Loucy (cell line): ENCODE data around the gene TFEB.

Source experiments
- H2AFZ ChIP-seq: fragments of 200-600 bp; sonication (generic); 2 replicates; pipeline ENCODE4 v1.6.0; 2016; ENCODE audit warnings: antibody characterized with exemption, mild to moderate bottlenecking, low read length, moderate library complexity
- H3F3A ChIP-seq: fragments of 200-600 bp; 2 replicates; pipeline ENCODE4 v1.6.0; 2016; ENCODE audit warnings: antibody characterized with exemption, low read depth, mild to moderate bottlenecking
- H3K27me3 ChIP-seq: fragments of 200-600 bp; sonication (generic); 2 replicates; pipeline ENCODE4 v1.6.1; 2014; ENCODE audit warnings: low read length, mild to moderate bottlenecking; ENCODE audit not compliant: insufficient read depth, poor library complexity, severe bottlenecking
- H3K36me3 ChIP-seq: fragments of 200-600 bp; sonication (generic); 2 replicates; pipeline ENCODE4 v1.6.1; 2016; ENCODE audit warnings: low read length; ENCODE audit not compliant: insufficient read depth
- H3K4me1 ChIP-seq: fragments of 200-600 bp; sonication (generic); 2 replicates; pipeline ENCODE4 v1.5.1; 2014; ENCODE audit warnings: low read length, mild to moderate bottlenecking; ENCODE audit not compliant: insufficient read depth, poor library complexity, severe bottlenecking
- H3K4me2 ChIP-seq: fragments of 200-600 bp; sonication (generic); 2 replicates; pipeline ENCODE4 v1.6.0; 2014; ENCODE audit warnings: antibody characterized with exemption, low read length, low read depth, mild to moderate bottlenecking; ENCODE audit not compliant: poor library complexity, severe bottlenecking
- H3K4me3 ChIP-seq: fragments of 200-600 bp; sonication (generic); 2 replicates; pipeline ENCODE4 v1.5.1; 2014; ENCODE audit warnings: low read length, mild to moderate bottlenecking, mixed read lengths; ENCODE audit not compliant: poor library complexity, severe bottlenecking
- H3K79me2 ChIP-seq: fragments of 200-600 bp; sonication (generic); 2 replicates; pipeline ENCODE4 v1.6.1; 2014; ENCODE audit warnings: low read length; ENCODE audit not compliant: insufficient read depth
- H3K9ac ChIP-seq: fragments of 200-600 bp; sonication (generic); 2 replicates; pipeline ENCODE4 v1.6.0; 2014; ENCODE audit warnings: mild to moderate bottlenecking, low read depth, low read length, moderate library complexity; ENCODE audit not compliant: poor library complexity, severe bottlenecking
- H3K9me2 ChIP-seq: fragments of 200-600 bp; sonication (generic); replicated peaks from 2 replicates; pipeline ENCODE4 v1.6.1; 2016; ENCODE audit warnings: low read depth, low read length, mixed read lengths
- H3K9me3 ChIP-seq: fragments of 200-600 bp; sonication (generic); 2 replicates; pipeline ENCODE4 v1.6.1; 2014; ENCODE audit warnings: mild to moderate bottlenecking, antibody characterized with exemption, low read length, low read depth; ENCODE audit not compliant: insufficient read depth
- H4K20me1 ChIP-seq: fragments of 200-600 bp; sonication (generic); 2 replicates; pipeline ENCODE4 v1.6.0; 2014; ENCODE audit warnings: antibody characterized with exemption, low read length, mild to moderate bottlenecking; ENCODE audit not compliant: insufficient read depth, poor library complexity, severe bottlenecking
- CTCF ChIP-seq: fragments of 200-600 bp; sonication (generic); conservative IDR thresholded peaks from 2 replicates; pipeline ENCODE4 v1.5.1; 2014; ENCODE audit warnings: mild to moderate bottlenecking, antibody characterized with exemption, low read length
- EZH2phosphoT487 ChIP-seq: fragments of 200-600 bp; IDR thresholded peaks from 2 replicates; pipeline ENCODE4 v1.6.1; 2018; ENCODE audit warnings: antibody characterized with exemption, mild to moderate bottlenecking, moderate library complexity, borderline replicate concordance

Gene TFEB

DNA sequence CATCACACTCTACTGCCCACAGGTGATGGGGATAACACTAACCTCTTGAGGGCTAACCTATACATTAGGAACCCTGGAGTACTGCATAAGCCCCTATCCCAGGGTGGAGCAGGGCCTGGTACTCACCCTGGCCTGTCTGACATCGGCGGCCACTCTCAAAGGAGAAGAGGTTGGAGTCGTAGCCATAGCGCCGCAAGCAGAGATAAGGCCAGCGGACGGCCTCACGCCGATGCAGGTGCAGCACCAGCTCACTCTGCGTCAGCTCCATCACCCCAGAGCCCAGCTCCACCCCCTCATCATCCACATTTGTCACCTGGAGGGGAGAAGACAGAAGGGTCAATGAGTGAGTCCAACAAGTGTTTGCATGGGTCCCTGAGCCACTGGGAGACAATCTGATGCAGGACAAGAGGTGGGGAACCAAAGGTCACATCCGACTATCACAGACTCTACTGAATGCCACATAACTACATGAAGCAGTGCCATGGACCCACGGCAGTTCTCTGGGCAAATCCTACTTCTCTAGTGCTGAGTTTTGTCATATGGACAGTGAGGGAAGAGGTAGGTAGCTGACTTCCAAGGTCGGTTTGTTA lies 40.0 kb upstream of the TFEB start:
- Histone ChIP-seq H3K27me3 (no peaks in the 10 kb centered on the region), H3K4me2 (no peak overlapping the region), H3K36me3 (peaks cover 10% of the 10 kb centered on the region; the same call in 1 of the 2 replicates), H3K9me3 (no peaks in the 10 kb centered on the region), H4K20me1 (peaks cover 5% of the 10 kb centered on the region), H3K4me3 (no peak overlapping the region), H3K9me2 (no peaks in the 10 kb centered on the region), H3F3A (no peaks in the 10 kb centered on the region), H3K79me2 (peaks cover 9% of the 10 kb centered on the region), H2AFZ (no peak overlapping the region), H3K4me1 (peaks cover 8% of the 10 kb centered on the region), H3K9ac (no peak overlapping the region)
- TF ChIP-seq CTCF (no peak), EZH2phosphoT487 (no peak)

- Histone ChIP-seq H3K4me2 (no peak overlapping the region), H3F3A (no peaks in the 10 kb centered on the region), H3K4me3 (no peak overlapping the region), H3K36me3 (peaks cover 13% of the 10 kb centered on the region; the same call in 1 of the 2 replicates), H4K20me1 (peaks cover 5% of the 10 kb centered on the region), H2AFZ (no peak overlapping the region), H3K9me3 (no peaks in the 10 kb centered on the region), H3K79me2 (peaks cover 9% of the 10 kb centered on the region), H3K27me3 (no peaks in the 10 kb centered on the region), H3K9ac (no peak overlapping the region), H3K9me2 (no peaks in the 10 kb centered on the region), H3K4me1 (peaks cover 8% of the 10 kb centered on the region)
- TF ChIP-seq CTCF (no peak), EZH2phosphoT487 (no peak)
These were observed 39.4 kb upstream of the TFEB start for GRCh38 chr6:41774841-41775240.

DNA sequence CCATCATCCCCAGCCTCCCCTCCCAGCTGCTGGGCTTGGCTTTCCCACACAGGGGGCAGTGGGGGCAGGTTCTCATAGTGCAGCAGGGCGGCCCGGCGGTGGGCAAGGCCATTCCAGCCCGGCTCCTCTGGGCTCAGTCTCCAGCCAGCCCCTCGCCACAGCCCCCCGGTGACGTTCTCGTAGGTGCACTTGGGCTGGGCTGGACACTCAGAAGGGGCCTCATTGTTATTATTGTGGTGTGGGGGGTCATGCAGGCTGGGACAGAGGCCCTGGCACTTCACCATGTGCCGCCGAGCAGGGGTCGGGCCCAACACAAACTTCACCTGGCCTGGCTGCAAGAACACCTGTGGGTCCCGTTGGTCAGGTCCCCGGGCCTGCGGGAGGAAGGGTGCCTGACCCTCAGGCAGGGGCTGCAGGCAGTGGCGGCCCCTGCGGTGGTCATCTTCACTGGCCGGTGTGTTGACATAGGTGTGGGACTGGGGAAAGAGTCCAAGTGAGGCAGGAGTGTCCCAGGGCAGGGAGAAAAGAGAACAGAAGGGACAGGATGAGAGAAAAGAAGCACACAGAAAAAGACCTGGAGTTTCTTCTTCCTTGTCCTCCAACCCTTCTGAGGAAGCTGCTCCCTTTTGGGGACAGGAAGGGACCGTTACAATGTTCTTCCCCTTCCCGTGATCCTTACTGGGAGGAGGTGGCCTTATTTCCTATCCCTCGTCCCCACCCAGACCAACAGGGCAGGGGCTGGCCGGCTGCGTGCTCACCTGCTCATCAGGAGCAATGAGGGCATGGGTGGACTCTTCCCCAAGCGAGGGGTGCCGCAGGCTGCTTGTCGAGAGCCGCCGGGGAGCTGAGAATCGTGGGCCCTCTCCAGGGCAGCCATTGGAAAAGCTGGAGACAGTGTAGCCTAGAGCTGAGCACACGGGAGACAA lies 35.9 kb upstream of the TFEB start:
- Histone ChIP-seq H3K27me3 (no peaks in the 10 kb centered on the region), H3K9me3 (no peaks in the 10 kb centered on the region), H3K9ac (no peak overlapping the region), H3K4me1 (peaks cover 33% of the 10 kb centered on the region), H3K4me3 (no peak overlapping the region), H3K79me2 (no peaks in the 10 kb centered on the region), H3K9me2 (no peaks in the 10 kb centered on the region), H2AFZ (no peak overlapping the region), H3F3A (no peaks in the 10 kb centered on the region), H3K36me3 (peaks cover 13% of the 10 kb centered on the region; the same call in 1 of the 2 replicates), H3K4me2 (no peak overlapping the region), H4K20me1 (no peaks in the 10 kb centered on the region)
- TF ChIP-seq CTCF: no peak
- TF ChIP-seq EZH2phosphoT487: no peak
